Gastrocnemius medialis (tissue), 4 donors: ENCODE results near the gene ISOC2.

ENCODE experiments used
- CTCF ChIP-seq, 5 experiments: fragments of 450-650 bp in 3 of 5; fragments of 200-600 bp in 2 of 5; sonication (generic) in 2 of 5; IDR thresholded peaks in 4 of 5; conservative IDR thresholded peaks in 1 of 5; 1 replicate in 4 of 5; 2 replicates in 1 of 5; pipeline ENCODE4 v1.5.1; 2016 to 2019; ENCODE audit warnings: antibody characterized with exemption in 5 of 5, mild to moderate bottlenecking in 3 of 5, moderate library complexity in 3 of 5
- POLR2A ChIP-seq, 2 donors: fragments of 450-650 bp; IDR thresholded peaks; one replicate each; pipeline ENCODE4 v1.6.1; 2017; ENCODE audit warnings: antibody characterized with exemption in 2 of 2, mild to moderate bottlenecking in 2 of 2, moderate library complexity in 2 of 2

- TF ChIP-seq CTCF (IDR thresholded peaks at IDR 0.05 in 4 of 5, conservative IDR thresholded peaks at IDR 0.05 in 1 of 5), result no peak
- no peak for TF ChIP-seq POLR2A (IDR thresholded peaks at IDR 0.05)
Measured at GRCh38 chr19:55482967-55483705, 21.7 kb upstream of the ISOC2 start.
